ENCODE measurements around the gene MAP6.

Gene MAP6

DNA sequence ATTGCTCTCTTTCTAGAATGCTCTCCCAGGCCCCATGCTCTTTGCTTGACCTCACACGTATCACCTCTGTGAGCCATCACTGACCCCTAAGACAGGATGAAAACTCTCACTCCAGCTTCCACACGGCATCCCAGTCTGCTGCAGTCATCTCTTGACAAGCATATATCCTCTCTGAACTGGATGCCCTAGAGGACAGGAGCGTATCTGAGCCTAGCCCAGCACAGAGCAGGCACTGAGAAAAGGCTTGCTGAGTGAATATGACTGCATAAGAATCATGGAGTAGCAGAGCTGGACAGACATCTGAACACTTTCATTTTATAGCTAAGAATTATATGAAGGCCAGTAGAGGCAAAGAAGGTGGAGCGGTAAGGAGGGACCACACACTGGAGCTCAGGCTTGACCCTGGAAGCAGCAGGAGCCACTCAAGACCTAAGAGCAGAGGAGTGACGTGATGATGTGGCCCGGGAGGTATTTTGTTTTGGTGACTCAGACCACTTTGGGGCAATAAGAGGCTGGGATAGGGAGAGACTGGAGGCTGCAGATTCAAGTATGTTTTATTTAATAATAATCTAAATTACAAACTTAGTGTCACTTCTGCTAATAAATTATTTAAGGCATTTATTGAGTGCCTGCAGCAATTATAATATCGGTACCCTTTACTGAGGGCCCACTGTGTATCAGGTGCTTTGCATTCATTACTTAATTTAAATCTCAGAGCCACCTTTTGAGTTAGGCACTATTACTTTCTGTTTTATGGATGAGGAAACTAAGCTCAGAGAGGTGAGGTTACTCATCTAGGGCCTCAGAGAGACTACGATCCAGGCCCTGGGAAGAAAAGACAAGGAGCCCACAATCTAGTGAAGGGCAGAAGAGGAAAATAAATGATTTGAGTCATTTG is 42.6 kb downstream of the MAP6 start:
- Histone ChIP-seq H3K27ac (ENCODE audit: low read depth, low read length) (no peak overlapping the region), H3K27me3 (ENCODE audit: insufficient read depth, low read length) (no peaks in the 10 kb centered on the region), H4K8ac (ENCODE audit: low read depth, low read length) (no peak overlapping the region), H3K36me3 (ENCODE audit: control insufficient read depth in 1 of 2, insufficient read depth in 2 of 2, low read length in 2 of 2) (no peaks in the 10 kb centered on the region), H2BK12ac (ENCODE audit: low read length) (no peak overlapping the region), H3K9ac (ENCODE audit: low read length) (no peak overlapping the region), H3K9me3 (ENCODE audit: insufficient read depth, low read depth, low read length) (no peaks in the 10 kb centered on the region), H3K79me2 (ENCODE audit: control insufficient read depth, insufficient read depth, low read length, poor library complexity) (no peaks in the 10 kb centered on the region), H3K18ac (ENCODE audit: low read length) (no peak overlapping the region), H3K4me2 (ENCODE audit: low read length) (no peak overlapping the region), H3K4me3 (ENCODE audit: low read depth, low read length) (no peak overlapping the region), H3K4me1 (ENCODE audit: control insufficient read depth in 1 of 2, insufficient read depth in 2 of 2, low read length in 2 of 2) (peaks cover 0 to 5% of the 10 kb centered on the region in 2 experiments), H4K91ac (ENCODE audit: low read depth, low read length) (no peak overlapping the region), H3K4ac (ENCODE audit: low read depth, low read length) (no peak overlapping the region), H2BK5ac (ENCODE audit: low read depth, low read length, poor library complexity) (no peak overlapping the region), H2BK120ac (ENCODE audit: insufficient read depth, low read length, poor library complexity) (no peak overlapping the region), H3K14ac (ENCODE audit: low read length) (no peak overlapping the region), H4K12ac (ENCODE audit: low read depth, low read length) (no peak overlapping the region), H3K23ac (ENCODE audit: low read length) (no peak overlapping the region), H2AK5ac (ENCODE audit: low read length) (no peak overlapping the region), H2AFZ (ENCODE audit: insufficient read depth, low read length, poor library complexity) (no peak overlapping the region), H3K79me1 (ENCODE audit: low read length) (no peaks in the 10 kb centered on the region)
- no CpG with 5 or more reads among the region's 8 CpGs for WGBS (ENCODE audit: extremely low coverage, insufficient coverage, insufficient read length)
- peak; percentile 33 to 56 for DNase-seq

DNA sequence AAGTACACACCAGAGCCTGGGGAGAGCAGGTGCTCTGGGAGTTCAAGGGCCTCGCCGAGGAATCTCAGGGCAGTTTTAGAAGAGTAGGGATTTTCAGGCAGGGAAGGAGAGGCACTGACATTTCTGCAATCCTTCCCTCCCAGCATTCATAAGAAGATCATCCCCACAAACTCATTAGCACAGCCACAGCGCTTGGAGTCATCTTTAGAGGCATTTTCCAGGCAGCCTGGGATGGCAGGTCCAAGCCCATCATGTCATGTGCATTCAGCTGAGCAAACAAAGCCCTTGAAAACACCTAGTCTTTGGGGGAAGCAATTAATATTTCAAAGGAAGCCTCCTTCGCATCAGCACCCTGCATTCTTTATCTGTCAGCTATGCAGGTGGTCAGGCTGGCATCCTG is 43.8 kb downstream of the MAP6 start:
- H2BK5ac ChIP-seq (ENCODE audit: low read depth, low read length, poor library complexity), result no peak overlapping the region
- H3K79me1 ChIP-seq (ENCODE audit: low read length), result no peaks in the 10 kb centered on the region
- no peak overlapping the region for H3K14ac ChIP-seq (ENCODE audit: low read length)
- no peak overlapping the region for H2BK120ac ChIP-seq (ENCODE audit: insufficient read depth, low read length, poor library complexity)
- H2AK5ac ChIP-seq (ENCODE audit: low read length), result no peak overlapping the region
- no CpG with 5 or more reads among the region's 4 CpGs for WGBS (ENCODE audit: extremely low coverage, insufficient coverage, insufficient read length)
- H4K12ac ChIP-seq (ENCODE audit: low read depth, low read length), result no peak overlapping the region
- no peak overlapping the region for H3K9ac ChIP-seq (ENCODE audit: low read length)
- H3K79me2 ChIP-seq (ENCODE audit: control insufficient read depth, insufficient read depth, low read length, poor library complexity), result no peaks in the 10 kb centered on the region
- no peak overlapping the region for H2BK12ac ChIP-seq (ENCODE audit: low read length)
- H3K27ac ChIP-seq (ENCODE audit: low read depth, low read length), result no peak overlapping the region
- no peak overlapping the region for H3K4ac ChIP-seq (ENCODE audit: low read depth, low read length)
- no peak overlapping the region for H2AFZ ChIP-seq (ENCODE audit: insufficient read depth, low read length, poor library complexity)
- no peaks in the 10 kb centered on the region for H3K9me3 ChIP-seq (ENCODE audit: insufficient read depth, low read depth, low read length)
- no peak overlapping the region for H4K8ac ChIP-seq (ENCODE audit: low read depth, low read length)
- H3K36me3 ChIP-seq (ENCODE audit: control insufficient read depth in 1 of 2, insufficient read depth in 2 of 2, low read length in 2 of 2), result no peaks in the 10 kb centered on the region
- no peak overlapping the region for H4K91ac ChIP-seq (ENCODE audit: low read depth, low read length)
- peaks cover 0 to 5% of the 10 kb centered on the region in 2 experiments for H3K4me1 ChIP-seq (ENCODE audit: control insufficient read depth in 1 of 2, insufficient read depth in 2 of 2, low read length in 2 of 2)
- H3K4me2 ChIP-seq (ENCODE audit: low read length), result no peak overlapping the region
- no peak overlapping the region for H3K18ac ChIP-seq (ENCODE audit: low read length)
- H3K23ac ChIP-seq (ENCODE audit: low read length), result no peak overlapping the region
- no peaks in the 10 kb centered on the region for H3K27me3 ChIP-seq (ENCODE audit: insufficient read depth, low read length)
- DNase-seq, result no peak
- no peak overlapping the region for H3K4me3 ChIP-seq (ENCODE audit: low read depth, low read length)

DNA sequence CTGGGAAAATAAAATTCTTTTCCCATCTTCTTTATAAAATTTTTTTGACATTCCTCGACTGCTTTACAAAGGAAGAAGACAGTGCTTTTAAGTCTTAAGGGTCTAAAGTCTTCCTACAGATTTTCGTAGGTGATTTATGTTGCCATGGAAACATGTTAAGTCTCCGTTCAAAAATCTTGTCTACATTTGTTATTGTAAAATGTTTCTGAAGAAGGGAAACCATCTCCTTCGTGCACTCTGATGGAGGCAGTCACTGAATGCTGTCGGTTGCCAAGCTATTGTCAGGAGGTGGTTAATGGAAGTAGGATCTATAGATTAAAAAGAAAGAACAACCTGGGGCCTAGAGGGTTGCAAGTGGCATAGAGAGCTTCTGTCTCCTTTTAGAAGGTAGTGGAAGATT is 52.6 kb downstream of the MAP6 start:
- Histone ChIP-seq H2AFZ (ENCODE audit: insufficient read depth, low read length, poor library complexity) (no peak overlapping the region), H3K9me3 (ENCODE audit: insufficient read depth, low read depth, low read length) (peaks cover 3% of the 10 kb centered on the region)

DNA sequence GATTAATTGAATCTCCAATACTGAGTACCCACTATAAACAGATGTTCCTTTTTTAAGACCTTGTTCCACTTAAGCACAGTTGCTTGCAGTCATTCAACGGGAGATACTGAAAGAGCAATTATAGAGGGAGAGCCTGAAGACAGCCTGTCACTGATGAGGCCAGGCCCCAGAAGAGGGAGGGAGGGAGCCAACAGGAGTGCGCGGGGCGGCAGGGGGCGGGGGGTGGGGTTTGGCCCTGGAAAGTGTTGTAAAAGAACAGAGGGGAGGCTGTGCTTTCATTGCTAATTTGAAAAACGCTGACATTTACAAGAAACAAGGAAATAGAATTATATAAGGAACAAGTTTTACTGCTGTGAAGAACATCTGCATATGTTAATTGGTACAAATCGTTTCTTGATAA is 53.1 kb downstream of the MAP6 start:
- WGBS (ENCODE audit: extremely low coverage, insufficient coverage, insufficient read length), result no CpG with 5 or more reads among the region's 7 CpGs

More for the DNA sequence above, 52.6 kb downstream of the MAP6 start:
- H3K79me2 ChIP-seq (ENCODE audit: control insufficient read depth, insufficient read depth, low read length, poor library complexity), result no peaks in the 10 kb centered on the region
- H3K4me1 ChIP-seq (ENCODE audit: control insufficient read depth in 1 of 2, insufficient read depth in 2 of 2, low read length in 2 of 2), result no peaks in the 10 kb centered on the region
- H4K91ac ChIP-seq (ENCODE audit: low read depth, low read length), result no peak overlapping the region
- no peak overlapping the region for H3K4me3 ChIP-seq (ENCODE audit: low read depth, low read length)
- no peak overlapping the region for H3K27ac ChIP-seq (ENCODE audit: low read depth, low read length)
- no peak for DNase-seq
- H3K4me2 ChIP-seq (ENCODE audit: low read length), result no peak overlapping the region
- no peak overlapping the region for H4K12ac ChIP-seq (ENCODE audit: low read depth, low read length)
- no peaks in the 10 kb centered on the region for H3K79me1 ChIP-seq (ENCODE audit: low read length)
- no peak overlapping the region for H3K4ac ChIP-seq (ENCODE audit: low read depth, low read length)
- no peaks in the 10 kb centered on the region for H3K27me3 ChIP-seq (ENCODE audit: insufficient read depth, low read length)
- no peak overlapping the region for H2BK120ac ChIP-seq (ENCODE audit: insufficient read depth, low read length, poor library complexity)
- WGBS (ENCODE audit: extremely low coverage, insufficient coverage, insufficient read length), result no CpG with 5 or more reads among the region's 5 CpGs
- H2AK5ac ChIP-seq (ENCODE audit: low read length), result no peak overlapping the region
- no peak overlapping the region for H3K23ac ChIP-seq (ENCODE audit: low read length)
- H2BK5ac ChIP-seq (ENCODE audit: low read depth, low read length, poor library complexity), result no peak overlapping the region
- no peak overlapping the region for H3K14ac ChIP-seq (ENCODE audit: low read length)
- H4K8ac ChIP-seq (ENCODE audit: low read depth, low read length), result no peak overlapping the region
- no peak overlapping the region for H3K18ac ChIP-seq (ENCODE audit: low read length)
- H3K9ac ChIP-seq (ENCODE audit: low read length), result no peak overlapping the region
- no peaks in the 10 kb centered on the region for H3K36me3 ChIP-seq (ENCODE audit: control insufficient read depth in 1 of 2, insufficient read depth in 2 of 2, low read length in 2 of 2)
- H2BK12ac ChIP-seq (ENCODE audit: low read length), result no peak overlapping the region

More for the DNA sequence above, 53.1 kb downstream of the MAP6 start:
- H3K79me2 ChIP-seq (ENCODE audit: control insufficient read depth, insufficient read depth, low read length, poor library complexity), result no peaks in the 10 kb centered on the region
- H3K4me3 ChIP-seq (ENCODE audit: low read depth, low read length), result no peak overlapping the region
- peaks cover 3% of the 10 kb centered on the region for H3K9me3 ChIP-seq (ENCODE audit: insufficient read depth, low read depth, low read length)
- no peaks in the 10 kb centered on the region for H3K27me3 ChIP-seq (ENCODE audit: insufficient read depth, low read length)
- no peaks in the 10 kb centered on the region for H3K4me1 ChIP-seq (ENCODE audit: control insufficient read depth in 1 of 2, insufficient read depth in 2 of 2, low read length in 2 of 2)
- H3K36me3 ChIP-seq (ENCODE audit: control insufficient read depth in 1 of 2, insufficient read depth in 2 of 2, low read length in 2 of 2), result no peaks in the 10 kb centered on the region
- no peaks in the 10 kb centered on the region for H3K79me1 ChIP-seq (ENCODE audit: low read length)
- H2AFZ ChIP-seq (ENCODE audit: insufficient read depth, low read length, poor library complexity), result no peak overlapping the region
- no peak overlapping the region for H4K8ac ChIP-seq (ENCODE audit: low read depth, low read length)
- no peak overlapping the region for H4K91ac ChIP-seq (ENCODE audit: low read depth, low read length)
- no peak overlapping the region for H3K23ac ChIP-seq (ENCODE audit: low read length)
- H2BK12ac ChIP-seq (ENCODE audit: low read length), result no peak overlapping the region
- H4K12ac ChIP-seq (ENCODE audit: low read depth, low read length), result no peak overlapping the region
- H3K27ac ChIP-seq (ENCODE audit: low read depth, low read length), result no peak overlapping the region
- H2BK120ac ChIP-seq (ENCODE audit: insufficient read depth, low read length, poor library complexity), result no peak overlapping the region
- H3K18ac ChIP-seq (ENCODE audit: low read length), result no peak overlapping the region
- no peak overlapping the region for H2BK5ac ChIP-seq (ENCODE audit: low read depth, low read length, poor library complexity)
- no peak overlapping the region for H3K4ac ChIP-seq (ENCODE audit: low read depth, low read length)
- H2AK5ac ChIP-seq (ENCODE audit: low read length), result no peak overlapping the region
- no peak overlapping the region for H3K14ac ChIP-seq (ENCODE audit: low read length)
- DNase-seq, result no peak
- H3K4me2 ChIP-seq (ENCODE audit: low read length), result no peak overlapping the region
- no peak overlapping the region for H3K9ac ChIP-seq (ENCODE audit: low read length)

Data from trophoblast cell (in vitro differentiated cells and primary cell).